Activated CD4-positive, alpha-beta T cell treated with anti-CD3 and anti-CD28 coated beads, Interleukin-2, amount 50 U/mL, for 48 hours (primary cell): ENCODE results near the gene ZBTB48.

Experiments
- DNase-seq, 2 experiments: peaks; one replicate each; pipeline ENCODE4 v3.0.0-alpha.2; 2020

Gene ZBTB48

GRCh38 chr1:6574025-6574620 lies 5.7 kb upstream of the ZBTB48 start:
- DNase-seq = no peak

DNA sequence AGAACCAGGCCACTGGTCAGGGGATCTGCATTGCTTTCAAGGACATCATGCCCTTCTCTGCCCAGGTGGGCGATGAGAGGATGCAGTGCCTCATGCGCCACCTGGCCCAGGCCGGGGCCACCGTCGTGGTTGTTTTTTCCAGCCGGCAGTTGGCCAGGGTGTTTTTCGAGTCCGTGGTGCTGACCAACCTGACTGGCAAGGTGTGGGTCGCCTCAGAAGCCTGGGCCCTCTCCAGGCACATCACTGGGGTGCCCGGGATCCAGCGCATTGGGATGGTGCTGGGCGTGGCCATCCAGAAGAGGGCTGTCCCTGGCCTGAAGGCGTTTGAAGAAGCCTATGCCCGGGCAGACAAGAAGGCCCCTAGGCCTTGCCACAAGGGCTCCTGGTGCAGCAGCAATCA lies 5.0 kb upstream of the ZBTB48 start:
- no peak for DNase-seq

DNA sequence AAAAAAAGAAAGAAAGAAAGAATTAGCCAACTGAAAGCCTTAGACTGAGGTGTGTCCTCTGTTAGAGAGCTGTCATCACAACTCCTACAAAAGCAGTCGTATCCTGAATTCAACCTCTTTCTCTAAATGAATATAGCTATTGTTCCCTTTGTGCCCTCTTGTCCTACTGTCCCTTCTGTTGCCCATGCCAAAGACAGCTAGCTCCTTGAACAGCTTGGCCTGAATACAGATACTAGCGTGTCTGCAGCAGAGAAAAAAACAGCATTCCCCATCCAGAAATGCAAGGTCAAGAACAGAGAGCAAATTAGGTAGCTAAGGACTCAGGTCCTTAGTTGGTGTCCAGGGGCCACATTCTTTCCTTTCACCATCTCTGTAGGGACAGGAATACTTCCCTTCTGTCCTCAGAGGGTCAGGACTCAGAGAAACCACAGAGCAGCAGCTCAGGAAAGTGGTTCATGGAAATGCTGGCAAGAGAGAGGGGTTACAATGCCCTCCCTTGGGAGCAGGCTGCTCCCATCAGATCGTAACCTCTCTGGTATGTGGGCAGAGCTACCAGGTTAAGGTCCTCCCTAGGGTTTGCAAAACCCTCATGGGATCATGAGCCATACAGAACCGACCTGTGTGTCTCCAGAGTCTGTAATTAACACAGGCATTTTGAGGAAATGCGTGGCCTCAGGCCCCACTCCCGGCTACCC lies 1.8 kb upstream of the ZBTB48 start:
- no peak for DNase-seq

GRCh38 chr1:6578624-6579373 lies 995 bp upstream of the ZBTB48 start:
- no peak for DNase-seq

DNA sequence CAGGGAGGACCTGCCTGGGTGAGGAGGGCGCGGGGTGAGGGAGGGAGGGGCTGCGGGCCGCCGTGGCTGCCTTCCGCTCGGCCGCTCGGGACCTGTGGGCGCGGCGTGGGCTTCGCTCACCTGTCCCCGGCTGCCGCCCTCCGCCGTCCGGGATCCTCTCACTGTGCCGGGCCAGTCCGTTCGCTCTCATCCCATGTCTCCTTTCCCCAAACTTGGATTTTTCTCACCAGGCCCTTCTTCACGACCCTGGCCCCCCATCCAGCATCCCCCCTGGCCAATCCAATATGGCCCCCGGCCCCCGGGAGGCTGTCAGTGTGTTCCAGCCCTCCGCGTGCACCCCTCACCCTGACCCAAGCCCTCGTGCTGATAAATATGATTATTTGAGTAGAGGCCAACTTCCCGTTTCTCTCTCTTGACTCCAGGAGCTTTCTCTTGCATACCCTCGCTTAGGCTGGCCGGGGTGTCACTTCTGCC lies 362 bp downstream of the ZBTB48 start:
- no peak for DNase-seq

DNA sequence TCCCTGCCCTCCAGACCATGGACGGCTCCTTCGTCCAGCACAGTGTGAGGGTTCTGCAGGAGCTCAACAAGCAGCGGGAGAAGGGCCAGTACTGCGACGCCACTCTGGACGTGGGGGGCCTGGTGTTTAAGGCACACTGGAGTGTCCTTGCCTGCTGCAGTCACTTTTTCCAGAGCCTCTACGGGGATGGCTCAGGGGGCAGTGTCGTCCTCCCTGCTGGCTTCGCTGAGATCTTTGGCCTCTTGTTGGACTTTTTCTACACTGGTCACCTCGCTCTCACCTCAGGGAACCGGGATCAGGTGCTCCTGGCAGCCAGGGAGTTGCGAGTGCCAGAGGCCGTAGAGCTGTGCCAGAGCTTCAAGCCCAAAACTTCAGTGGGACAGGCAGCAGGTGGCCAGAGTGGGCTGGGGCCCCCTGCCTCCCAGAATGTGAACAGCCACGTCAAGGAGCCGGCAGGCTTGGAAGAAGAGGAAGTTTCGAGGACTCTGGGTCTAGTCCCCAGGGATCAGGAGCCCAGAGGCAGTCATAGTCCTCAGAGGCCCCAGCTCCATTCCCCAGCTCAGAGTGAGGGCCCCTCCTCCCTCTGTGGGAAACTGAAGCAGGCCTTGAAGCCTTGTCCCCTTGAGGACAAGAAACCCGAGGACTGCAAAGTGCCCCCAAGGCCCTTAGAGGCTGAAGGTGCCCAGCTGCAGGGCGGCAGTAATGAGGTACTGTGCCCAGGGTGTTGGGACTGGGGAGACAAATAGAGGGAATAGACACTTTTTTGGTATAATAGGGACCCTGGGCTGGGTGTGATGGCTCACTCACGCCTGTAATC lies 1.0 kb downstream of the ZBTB48 start:
- no peak for DNase-seq

GRCh38 chr1:6581561-6582305 lies 1.9 kb downstream of the ZBTB48 start:
- no peak for DNase-seq

DNA sequence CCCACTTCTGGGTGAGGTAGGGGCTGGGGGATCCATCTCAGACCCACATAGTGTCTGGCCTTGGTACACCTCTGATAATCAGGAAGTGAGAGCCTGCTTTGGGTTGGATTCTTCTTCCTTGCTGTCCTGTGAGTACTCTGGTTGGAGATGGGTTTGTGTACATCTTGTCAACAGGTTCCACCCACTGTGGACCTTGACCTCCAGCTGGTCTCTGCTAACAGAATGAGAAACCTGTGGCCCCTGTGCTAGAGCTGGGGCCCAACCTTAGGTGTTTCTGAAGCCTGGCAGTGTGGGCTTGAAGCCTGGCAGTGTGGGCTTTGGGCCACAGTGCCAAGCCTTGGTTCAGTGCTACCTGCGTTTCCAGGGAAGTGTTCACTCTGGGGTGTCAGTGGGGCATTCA lies 2.6 kb downstream of the ZBTB48 start:
- no peak for DNase-seq

GRCh38 chr1:6584126-6585080 lies 4.6 kb downstream of the ZBTB48 start:
- DNase-seq = no peak

GRCh38 chr1:6585081-6585722 lies 5.4 kb downstream of the ZBTB48 start:
- no peak for DNase-seq

GRCh38 chr1:6585841-6586240 lies 6.0 kb downstream of the ZBTB48 start:
- no peak for DNase-seq

DNA sequence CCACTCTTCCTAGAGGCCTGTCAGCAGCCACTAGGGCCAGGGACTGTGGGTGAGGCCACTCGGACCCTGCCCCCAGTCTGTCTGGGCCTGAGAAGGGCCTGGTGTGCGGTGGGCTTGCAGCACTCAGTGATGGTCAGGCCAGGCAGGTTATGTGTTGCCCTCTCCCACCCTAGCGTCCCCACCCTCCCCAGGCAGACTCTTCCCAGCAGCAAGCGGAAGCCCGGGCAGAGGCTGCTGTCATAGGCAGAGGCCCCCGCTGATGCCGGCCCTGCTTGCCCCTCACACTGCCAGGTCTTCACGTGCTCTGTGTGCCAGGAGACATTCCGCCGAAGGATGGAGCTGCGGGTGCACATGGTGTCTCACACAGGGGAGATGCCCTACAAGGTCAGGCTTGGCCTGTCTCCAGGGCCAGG lies 6.6 kb downstream of the ZBTB48 start:
- no peak for DNase-seq

DNA sequence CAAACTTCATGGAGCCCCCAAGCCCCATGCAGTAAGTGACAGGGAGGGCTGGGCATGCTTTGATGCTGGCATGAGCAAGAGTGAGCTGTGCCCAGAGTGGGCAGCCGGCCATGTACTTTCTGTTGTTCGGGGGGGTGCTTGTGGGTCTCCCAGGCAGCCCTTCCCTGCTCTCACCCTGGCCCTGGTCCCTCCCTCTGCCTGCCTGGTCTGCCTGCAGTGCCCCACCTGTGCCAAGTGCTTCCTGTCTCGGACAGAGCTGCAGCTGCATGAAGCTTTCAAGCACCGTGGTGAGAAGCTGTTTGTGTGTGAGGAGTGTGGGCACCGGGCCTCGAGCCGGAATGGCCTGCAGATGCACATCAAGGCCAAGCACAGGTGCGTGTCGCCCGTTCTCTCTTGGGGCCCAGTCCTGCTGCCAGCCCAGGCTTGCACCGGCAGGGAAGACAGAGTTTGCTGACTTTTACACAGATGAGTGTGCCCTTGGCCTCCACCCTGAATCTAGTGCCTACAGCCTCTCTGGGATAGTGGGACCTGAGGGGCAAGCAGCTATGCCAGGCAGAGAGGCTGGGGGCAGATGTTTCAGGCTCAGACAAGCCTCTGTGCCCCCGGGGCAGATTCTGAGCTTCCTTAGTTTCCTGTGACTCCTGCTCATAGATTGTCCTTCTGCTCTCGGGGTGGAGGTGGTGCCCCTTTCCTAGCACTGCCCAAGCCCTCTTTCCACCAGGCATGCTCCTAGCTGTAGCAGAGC lies 7.6 kb downstream of the ZBTB48 start:
- no peak for DNase-seq

DNA sequence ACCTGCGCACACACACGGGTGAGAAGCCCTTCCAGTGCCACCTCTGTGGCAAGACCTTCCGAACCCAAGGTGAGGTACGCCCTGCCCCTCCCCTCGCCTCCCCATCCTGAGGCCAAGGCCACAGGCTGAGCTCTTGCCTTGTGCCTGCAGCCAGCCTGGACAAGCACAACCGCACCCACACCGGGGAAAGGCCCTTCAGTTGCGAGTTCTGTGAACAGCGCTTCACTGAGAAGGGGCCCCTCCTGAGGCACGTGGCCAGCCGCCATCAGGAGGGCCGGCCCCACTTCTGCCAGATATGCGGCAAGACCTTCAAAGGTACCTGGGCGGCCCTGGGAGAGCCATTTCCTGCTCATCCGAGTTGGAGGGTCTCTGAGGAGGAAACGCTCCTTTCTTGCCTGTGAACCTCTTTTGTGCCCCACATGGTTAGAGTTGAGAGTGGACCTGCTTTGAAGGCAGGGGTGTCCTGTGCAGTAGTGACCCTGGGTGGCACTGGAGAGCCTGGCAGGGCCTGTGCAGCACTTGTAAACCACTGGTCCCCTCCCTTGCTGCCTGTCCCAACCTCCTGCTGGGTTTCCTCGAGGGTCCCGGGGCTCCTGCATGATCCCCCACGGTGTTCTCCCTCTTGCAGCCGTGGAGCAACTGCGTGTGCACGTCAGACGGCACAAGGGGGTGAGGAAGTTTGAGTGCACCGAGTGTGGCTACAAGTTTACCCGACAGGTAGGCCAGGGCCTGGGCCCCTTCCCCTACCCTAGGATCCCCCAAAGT lies 8.5 kb downstream of the ZBTB48 start:
- DNase-seq = no peak

GRCh38 chr1:6588893-6589520 lies 9.2 kb downstream of the ZBTB48 start:
- DNase-seq = no peak

GRCh38 chr1:6590046-6590445 lies 10.3 kb downstream of the ZBTB48 start:
- DNase-seq = no peak

- DNase-seq = no peak
Measured at GRCh38 chr1:6591222-6591621, 11.4 kb downstream of the ZBTB48 start.

GRCh38 chr1:6591644-6592043 lies 11.8 kb downstream of the ZBTB48 start:
- DNase-seq = no peak

DNA sequence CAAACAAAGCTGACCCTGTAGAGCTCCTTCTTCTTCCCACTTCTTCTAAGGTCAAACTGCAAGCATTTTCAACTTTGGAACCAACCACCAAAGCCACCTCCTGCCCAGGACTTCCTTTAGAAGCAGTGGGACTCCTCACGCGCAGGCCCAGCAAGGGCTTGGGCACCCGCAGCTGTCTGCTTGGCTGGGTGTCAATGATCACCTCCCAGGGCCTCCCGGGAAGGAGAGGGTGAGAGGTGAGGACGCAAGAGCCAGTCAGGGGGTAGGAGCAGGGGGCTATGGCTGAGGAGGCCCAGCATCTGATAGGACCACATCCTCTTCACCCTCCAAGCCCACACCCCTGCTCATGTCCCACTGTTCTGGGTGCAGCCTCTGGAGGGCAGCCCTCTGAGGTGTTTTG lies 12.6 kb downstream of the ZBTB48 start:
- no peak for DNase-seq
